Urinary bladder (tissue), 4 donors: Measurements from ENCODE around the gene TMEM52. TPM values are rescaled to one million over a fixed set of nuclear protein-coding genes. Genes with fewer than 3 reads are reported as not detected.
A peak's percentile ranks its signal among the peaks of the same experiment; 100 is the strongest.

Experiments used
- DNase-seq: peaks from one replicate; pipeline ENCODE4 v3.0.0-alpha.2; 2015; ENCODE audit errors: extremely low spot score
- H3K27ac ChIP-seq: one replicate; pipeline ENCODE4 v1.5.1; 2013; ENCODE audit warnings: low read depth, mild to moderate bottlenecking, moderate library complexity
- H3K36me3 ChIP-seq: one replicate; pipeline ENCODE4 v1.6.1; 2013; ENCODE audit warnings: mild to moderate bottlenecking, moderate library complexity; ENCODE audit not compliant: insufficient read depth
- H3K4me1 ChIP-seq: one replicate; pipeline ENCODE4 v1.6.1; 2013; ENCODE audit warnings: mild to moderate bottlenecking, moderate library complexity; ENCODE audit not compliant: insufficient read depth
- H3K4me3 ChIP-seq: one replicate; pipeline ENCODE4 v1.5.1; 2013; ENCODE audit warnings: low read depth, low read length
- WGBS: extraction: QIAGEN DNeasy Blood & Tissue Kit; methylation state at CpG from one replicate; pipeline ENCODE4 v1.1.7; 2013; 5-methylcytosine and 5-hydroxymethylcytosine counted together
- polyA plus RNA-seq: library from polyadenylated mRNA; stranded (reverse); fragments of 200-250 nt; gene quantifications from one replicate; pipeline ENCODE4 v1.2.3, GENCODE V29; 2013
- total RNA-seq: library from RNA; depleted of rRNA; stranded (reverse); fragments of >200 nt; gene quantifications from one replicate; pipeline ENCODE4 v1.2.3, GENCODE V29; 2014
- donor health status: healthy with polysubstance abuse.
- donor health status: healthy.

The TMEM52 gene
- total and polyA plus RNA-seq, 2 donors = 1.0 TPM; not detected in 1

DNA sequence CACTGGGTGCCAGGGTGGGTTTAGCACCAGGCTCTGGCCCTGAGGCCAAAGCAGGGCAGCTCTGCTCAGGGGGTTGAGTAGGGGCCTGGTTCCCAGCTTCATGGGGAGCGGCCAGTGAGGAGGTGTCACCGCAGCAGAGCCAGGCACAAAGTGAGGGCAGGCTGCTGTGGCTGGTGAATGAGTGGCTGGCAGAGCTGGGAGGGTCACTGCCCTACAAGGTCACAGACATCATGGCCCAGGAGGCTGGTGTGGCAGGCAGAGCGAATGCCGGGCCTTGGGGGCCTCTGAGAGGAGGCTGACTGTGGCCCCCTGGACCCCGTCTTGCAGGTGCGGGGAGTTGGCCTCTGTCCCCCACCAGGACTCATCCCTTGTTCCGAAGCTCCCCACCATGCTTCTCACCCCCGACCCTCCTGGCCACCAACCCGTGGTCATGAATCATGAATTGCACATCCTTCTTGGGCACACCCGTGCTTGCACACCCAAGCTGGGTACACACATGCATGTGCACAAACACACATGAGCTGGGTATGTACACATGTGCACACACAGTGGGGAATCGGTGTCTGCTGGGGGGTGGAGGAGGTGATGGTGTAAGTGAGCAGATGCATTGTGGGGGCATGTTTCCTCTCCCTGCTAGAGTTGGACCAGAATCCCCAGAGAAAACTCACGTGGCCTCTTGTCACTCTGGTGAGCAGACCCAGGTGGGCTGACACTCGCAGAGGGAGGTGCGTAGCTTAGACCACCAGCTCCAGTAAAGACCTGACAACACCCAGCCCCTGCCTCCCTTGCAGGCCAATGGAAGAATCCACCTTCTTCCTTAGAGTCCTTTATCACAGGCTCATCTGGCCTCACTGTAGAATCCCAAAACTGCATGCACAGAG lies 23.4 kb downstream of the TMEM52 start:
- H3K4me1 ChIP-seq = peaks cover 2% of the 10 kb centered on the region
- H3K36me3 ChIP-seq = no peaks in the 10 kb centered on the region
- no peak for DNase-seq
- WGBS = 73% methylated on average over 14 of the region's 14 CpGs
- no peak overlapping the region for H3K4me3 ChIP-seq
- no peak overlapping the region for H3K27ac ChIP-seq

GRCh38 chr1:1895060-1895418 lies 24.0 kb downstream of the TMEM52 start:
- Histone ChIP-seq H3K36me3 (no peaks in the 10 kb centered on the region), H3K4me1 (peaks cover 2% of the 10 kb centered on the region), H3K4me3 (no peak overlapping the region), H3K27ac (no peak overlapping the region)
- 40% methylated on average over 10 of the region's 10 CpGs for WGBS
- no peak for DNase-seq

DNA sequence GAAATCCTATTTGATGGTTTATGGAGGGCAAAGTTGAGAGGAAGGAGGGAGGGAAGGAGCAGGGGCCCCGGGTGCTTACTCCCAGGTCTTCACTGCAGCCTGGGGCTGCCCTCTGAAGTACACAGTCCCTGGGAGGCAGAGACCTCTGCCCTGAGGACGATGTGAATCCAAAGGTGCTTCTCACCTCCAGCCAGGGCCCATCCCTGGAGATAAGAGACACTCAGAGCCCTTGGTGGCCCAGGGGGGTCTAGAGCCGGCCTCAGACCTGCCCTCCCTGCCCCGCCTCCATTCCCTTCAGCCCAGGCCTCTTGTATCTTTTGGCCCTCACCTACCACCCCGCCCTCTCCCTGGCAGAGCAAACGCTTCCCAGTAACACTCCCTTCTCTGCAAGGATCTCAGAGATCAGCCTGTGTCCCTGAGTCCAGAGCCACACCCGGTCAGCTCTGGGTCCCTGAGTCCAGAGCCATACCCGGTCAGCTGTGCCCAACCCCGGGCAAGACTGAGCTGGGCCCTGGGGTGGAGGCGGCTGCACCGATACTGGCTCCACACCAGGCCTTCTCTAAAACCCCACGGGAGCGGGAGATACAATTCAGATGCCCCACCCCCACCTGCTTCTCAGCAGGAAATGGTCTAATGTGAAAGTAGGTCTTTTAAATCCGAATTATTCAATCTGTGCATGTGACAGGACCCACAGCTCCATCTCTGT lies 24.6 kb downstream of the TMEM52 start:
- WGBS = 17% methylated on average over 14 of the region's 14 CpGs
- Histone ChIP-seq H3K4me1 (peaks cover 2% of the 10 kb centered on the region), H3K4me3 (no peak overlapping the region), H3K27ac (no peak overlapping the region), H3K36me3 (no peaks in the 10 kb centered on the region)
- DNase-seq = no peak

GRCh38 chr1:1893997-1894353 lies 25.1 kb downstream of the TMEM52 start:
- Histone ChIP-seq H3K4me1 (peaks cover 2% of the 10 kb centered on the region), H3K36me3 (no peaks in the 10 kb centered on the region), H3K4me3 (no peak overlapping the region), H3K27ac (no peak overlapping the region)
- DNase-seq = no peak
- WGBS = 76% methylated on average over 2 of the region's 2 CpGs

DNA sequence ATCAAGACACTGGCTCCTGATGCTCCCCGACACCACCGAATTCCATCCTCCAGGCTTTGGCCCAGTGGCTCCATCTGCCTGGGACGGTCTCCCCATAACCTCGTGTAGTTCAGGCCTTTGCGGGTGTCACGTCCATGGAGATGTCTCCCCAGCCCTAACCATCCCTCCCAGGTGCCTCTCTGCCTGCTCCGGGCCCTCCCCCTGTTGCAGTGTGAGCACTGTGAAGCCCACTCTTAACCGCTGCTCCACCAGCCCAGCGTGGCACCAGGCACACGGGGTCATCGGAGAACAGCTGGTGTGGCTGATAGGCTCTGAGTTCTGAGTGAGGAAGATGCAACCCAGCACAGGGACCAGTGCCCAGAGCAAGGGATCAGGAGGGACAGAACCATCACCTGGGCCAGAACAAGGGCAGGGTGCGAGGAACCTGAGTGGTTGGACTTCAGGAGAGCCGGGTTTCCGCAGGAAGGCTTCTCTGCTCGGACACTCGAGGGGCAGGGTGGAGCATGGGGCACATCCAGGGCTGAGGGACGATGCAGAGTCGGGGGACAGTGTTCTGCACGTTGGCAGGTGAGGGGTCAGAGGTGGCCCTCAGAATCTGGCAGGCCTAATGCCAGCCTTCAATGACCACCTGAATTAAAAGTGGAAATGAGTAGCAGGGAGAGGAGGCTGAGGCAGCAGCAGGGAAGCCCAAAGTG lies 25.6 kb downstream of the TMEM52 start:
- Histone ChIP-seq H3K27ac (no peak overlapping the region), H3K4me1 (peaks cover 2% of the 10 kb centered on the region), H3K4me3 (no peak overlapping the region), H3K36me3 (no peaks in the 10 kb centered on the region)
- 87% methylated on average over 19 of the region's 19 CpGs for WGBS
- no peak for DNase-seq

GRCh38 chr1:1892763-1893120 lies 26.3 kb downstream of the TMEM52 start:
- DNase-seq = no peak
- no peaks in the 10 kb centered on the region for H3K36me3 ChIP-seq
- peaks cover 2% of the 10 kb centered on the region for H3K4me1 ChIP-seq
- WGBS = 82% methylated on average over 7 of the region's 7 CpGs
- H3K27ac ChIP-seq = no peak overlapping the region
- no peak overlapping the region for H3K4me3 ChIP-seq

DNA sequence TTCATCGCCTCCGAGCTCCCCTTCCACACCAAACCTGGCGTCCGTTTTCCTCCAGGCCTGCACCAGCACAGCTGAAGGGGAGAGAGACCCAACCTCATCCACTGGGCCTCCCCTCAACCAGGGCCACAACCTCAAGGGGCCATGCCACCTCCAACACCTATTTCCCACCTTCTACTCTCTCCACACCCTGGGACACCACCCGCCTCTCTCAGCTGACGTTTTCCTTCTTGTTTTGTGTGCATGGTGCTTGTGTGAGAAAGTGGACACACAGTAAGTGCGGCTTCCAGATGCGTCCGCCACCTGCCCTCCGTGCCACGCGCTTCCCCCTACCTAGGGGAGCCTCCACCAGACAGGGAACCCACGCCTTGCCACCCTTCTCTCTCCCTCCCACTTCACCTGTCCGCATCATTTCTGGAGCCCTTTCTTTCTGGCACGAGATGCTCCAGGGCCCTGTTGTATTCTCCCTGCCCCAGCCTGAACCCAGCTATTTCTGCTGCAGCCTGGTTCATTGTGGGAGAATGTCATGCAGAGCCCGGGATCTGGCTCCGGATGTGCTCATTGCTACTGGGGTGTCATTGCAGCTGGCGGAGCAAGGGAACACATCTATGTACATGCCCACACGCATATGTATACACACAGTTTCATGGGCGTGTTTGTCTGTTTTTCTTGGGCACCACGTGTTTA lies 26.9 kb downstream of the TMEM52 start:
- H3K36me3 ChIP-seq = no peaks in the 10 kb centered on the region
- peaks cover 2% of the 10 kb centered on the region for H3K4me1 ChIP-seq
- WGBS = 62% methylated on average over 21 of the region's 21 CpGs
- peak overlapping the region; percentile 75 for H3K27ac ChIP-seq
- H3K4me3 ChIP-seq = peak overlapping the region; percentile 97
- no peak for DNase-seq

GRCh38 chr1:1891349-1892078 lies 27.6 kb downstream of the TMEM52 start:
- Histone ChIP-seq H3K4me3 (peak overlapping the region; percentile 97), H3K36me3 (no peaks in the 10 kb centered on the region), H3K4me1 (peaks cover 2% of the 10 kb centered on the region), H3K27ac (peak overlapping the region; percentile 99)
- WGBS = 3% methylated on average over 59 of the region's 59 CpGs
- no peak for DNase-seq

- Histone ChIP-seq H3K27ac (peak within 1 kb of the TSS; percentile 99), H3K36me3 (no peaks in the 10 kb centered on the region), H3K4me1 (peaks cover 2% of the 10 kb centered on the region), H3K4me3 (peak within 1 kb of the TSS; percentile 97)
- peak; percentile 56 for DNase-seq
- under 1% methylated on average over 130 of the region's 137 CpGs for WGBS
Observed at GRCh38 chr1:1890506-1891348, 28.4 kb downstream of the TMEM52 start, which contains the start of gene GNB1. TSS of gene GNB1 (minus strand) at chr1:1891087. CDS start at chr1:1825453, 65,634 bp downstream.

DNA sequence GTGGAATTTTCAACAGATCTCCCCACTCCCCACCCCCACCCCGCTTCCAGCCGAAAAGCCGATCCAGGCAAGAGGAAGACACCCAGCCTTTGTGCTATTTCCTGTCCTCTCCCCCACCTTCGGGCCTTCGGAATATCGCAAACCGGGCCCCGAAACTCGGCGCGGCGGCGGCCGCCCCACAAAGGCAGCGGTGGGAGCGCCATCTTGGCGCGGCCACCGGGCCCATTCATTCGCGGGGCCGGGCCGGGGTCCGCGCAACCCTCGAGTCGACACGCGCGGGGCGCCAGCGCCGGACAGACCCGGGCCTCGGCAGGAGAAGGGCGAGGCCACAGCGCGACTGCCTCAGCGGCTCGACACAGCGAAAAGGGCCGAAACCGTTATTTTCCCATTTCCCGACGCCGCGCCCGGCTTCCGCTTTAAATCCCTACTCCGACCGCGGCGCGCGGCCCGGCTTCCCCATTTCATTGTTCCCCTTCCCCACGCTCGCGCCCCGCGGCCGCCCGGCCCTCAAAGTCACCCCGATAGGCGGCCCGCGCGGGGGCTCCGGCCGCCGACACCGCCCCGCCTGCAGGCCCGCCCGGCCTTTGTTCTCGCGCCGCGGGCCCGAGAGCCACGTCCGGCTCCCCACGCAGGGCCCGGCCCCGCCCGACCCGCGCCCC lies 29.1 kb downstream of the TMEM52 start:
- no peak for DNase-seq
- under 1% methylated on average over 88 of the region's 88 CpGs for WGBS
- H3K4me1 ChIP-seq = peaks cover 2% of the 10 kb centered on the region
- H3K4me3 ChIP-seq = peak overlapping the region; percentile 97
- peak overlapping the region; percentile 99 for H3K27ac ChIP-seq
- no peaks in the 10 kb centered on the region for H3K36me3 ChIP-seq

GRCh38 chr1:1889090-1889750 lies 29.9 kb downstream of the TMEM52 start:
- peak overlapping the region; percentile 97 for H3K4me3 ChIP-seq
- no peak overlapping the region for H3K27ac ChIP-seq
- no peaks in the 10 kb centered on the region for H3K4me1 ChIP-seq
- DNase-seq = no peak
- H3K36me3 ChIP-seq = no peaks in the 10 kb centered on the region
- WGBS = 7% methylated on average over 9 of the region's 9 CpGs
